Measurements from ENCODE around the gene POM121L2. TPM values are rescaled to one million over a fixed set of nuclear protein-coding genes. Genes with fewer than 3 reads are reported as not detected.

POM121L2 gene
- total and polyA plus RNA-seq, 2 donors from 2014 or later: not detected

GRCh38 chr6:27297484-27297856 lies 14.6 kb downstream of the POM121L2 start:
- TF ChIP-seq, protein P1, sequence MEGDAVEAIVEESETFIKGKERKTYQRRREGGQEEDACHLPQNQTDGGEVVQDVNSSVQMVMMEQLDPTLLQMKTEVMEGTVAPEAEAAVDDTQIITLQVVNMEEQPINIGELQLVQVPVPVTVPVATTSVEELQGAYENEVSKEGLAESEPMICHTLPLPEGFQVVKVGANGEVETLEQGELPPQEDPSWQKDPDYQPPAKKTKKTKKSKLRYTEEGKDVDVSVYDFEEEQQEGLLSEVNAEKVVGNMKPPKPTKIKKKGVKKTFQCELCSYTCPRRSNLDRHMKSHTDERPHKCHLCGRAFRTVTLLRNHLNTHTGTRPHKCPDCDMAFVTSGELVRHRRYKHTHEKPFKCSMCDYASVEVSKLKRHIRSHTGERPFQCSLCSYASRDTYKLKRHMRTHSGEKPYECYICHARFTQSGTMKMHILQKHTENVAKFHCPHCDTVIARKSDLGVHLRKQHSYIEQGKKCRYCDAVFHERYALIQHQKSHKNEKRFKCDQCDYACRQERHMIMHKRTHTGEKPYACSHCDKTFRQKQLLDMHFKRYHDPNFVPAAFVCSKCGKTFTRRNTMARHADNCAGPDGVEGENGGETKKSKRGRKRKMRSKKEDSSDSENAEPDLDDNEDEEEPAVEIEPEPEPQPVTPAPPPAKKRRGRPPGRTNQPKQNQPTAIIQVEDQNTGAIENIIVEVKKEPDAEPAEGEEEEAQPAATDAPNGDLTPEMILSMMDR (IDR thresholded peaks at IDR 0.05; ENCODE audit: borderline replicate concordance, extremely low read depth, insufficient read depth): no peak
- peaks cover 75% of the 10 kb centered on the region for H3K27me3 ChIP-seq (ENCODE audit: control insufficient read depth, insufficient read depth, low read length)

GRCh38 chr6:27296106-27296783 lies 15.8 kb downstream of the POM121L2 start:
- TF ChIP-seq, protein P1 (IDR thresholded peaks at IDR 0.05; ENCODE audit: borderline replicate concordance, extremely low read depth, insufficient read depth): no peak
- intact Hi-C loops (cut with DNase I): no loop called here
- FAIRE-seq (no peak), DNase-seq (peak in 3 of 5 donors; percentile 45 to 57 (median 48))
- H3K36me3 ChIP-seq (ENCODE audit: control insufficient read depth in 2 of 3, insufficient read depth in 3 of 3, low read length in 3 of 3): no peaks in the 10 kb centered on the region
- H3K27me3 ChIP-seq (ENCODE audit: control insufficient read depth, insufficient read depth, low read length): peaks cover 78% of the 10 kb centered on the region
- H3K4me1 ChIP-seq (ENCODE audit: control insufficient read depth in 2 of 3, insufficient read depth in 2 of 3, low read depth in 1 of 3, low read length in 3 of 3): no peaks in the 10 kb centered on the region
- no peak overlapping the region for H3K4me3 ChIP-seq (ENCODE audit: low read length in 3 of 3)
- peaks cover 0 to 14% (median 1%) of the 10 kb centered on the region in 3 donors for H3K9me3 ChIP-seq (ENCODE audit: control insufficient read depth in 2 of 3, insufficient read depth in 1 of 3, low read length in 3 of 3)
- H3K27ac ChIP-seq (ENCODE audit: low read depth in 2 of 2, low read length in 2 of 2): no peak overlapping the region
- no peak overlapping the region for H3K9ac ChIP-seq (ENCODE audit: low read length in 3 of 3)

More at GRCh38 chr6:27297484-27297856, 14.6 kb downstream of the POM121L2 start:
- DNase-seq: no peak
- FAIRE-seq: no peak
- H3K4me3 ChIP-seq (ENCODE audit: low read length in 3 of 3): no peak overlapping the region
- H3K9ac ChIP-seq (ENCODE audit: low read length in 3 of 3): no peak overlapping the region
- no peak overlapping the region for H3K27ac ChIP-seq (ENCODE audit: low read depth in 2 of 2, low read length in 2 of 2)
- intact Hi-C loops (cut with DNase I): no loop called here
- H3K36me3 ChIP-seq (ENCODE audit: control insufficient read depth in 2 of 3, insufficient read depth in 3 of 3, low read length in 3 of 3): no peaks in the 10 kb centered on the region
- peaks cover 0 to 9% (median 1%) of the 10 kb centered on the region in 3 donors for H3K9me3 ChIP-seq (ENCODE audit: control insufficient read depth in 2 of 3, insufficient read depth in 1 of 3, low read length in 3 of 3)
- no peaks in the 10 kb centered on the region for H3K4me1 ChIP-seq (ENCODE audit: control insufficient read depth in 2 of 3, insufficient read depth in 2 of 3, low read depth in 1 of 3, low read length in 3 of 3)

DNA sequence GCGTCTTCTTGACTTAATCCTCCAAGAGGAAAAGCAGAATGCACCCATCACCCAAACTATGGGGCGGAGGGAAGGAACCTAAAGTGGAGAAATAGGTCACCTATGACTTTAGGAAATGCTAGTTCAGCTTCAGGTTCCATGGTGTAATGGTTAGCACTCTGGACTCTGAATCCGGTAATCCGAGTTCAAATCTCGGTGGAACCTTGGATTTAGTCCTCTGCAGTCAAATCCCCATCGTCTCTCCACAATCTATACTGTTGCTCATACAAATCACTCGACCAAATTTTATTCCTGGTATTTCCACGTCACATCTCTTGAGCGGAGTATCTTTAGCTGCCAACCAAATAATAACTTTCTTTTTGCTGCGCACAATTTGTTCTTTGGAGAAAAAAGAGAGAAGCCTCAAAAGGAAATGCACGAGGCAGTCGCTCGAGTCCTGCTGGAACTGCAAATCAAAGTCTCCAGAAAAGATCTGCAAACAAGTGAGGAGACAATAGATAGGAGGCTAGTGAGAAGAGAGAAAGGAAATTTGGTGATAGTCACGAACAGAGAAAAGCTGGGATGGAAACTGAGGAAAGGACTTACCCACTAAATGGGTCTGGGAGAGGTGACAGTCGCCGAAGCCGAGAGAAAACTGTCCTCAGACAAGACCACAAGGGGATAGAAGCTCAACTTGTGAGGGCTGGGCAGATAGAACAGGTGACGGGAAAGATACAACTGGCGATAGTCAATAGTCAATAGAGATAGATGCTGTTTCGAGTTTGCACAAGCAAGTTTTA lies 16.6 kb downstream of the POM121L2 start:
- no peak for FAIRE-seq
- TF ChIP-seq, protein P1 (IDR thresholded peaks at IDR 0.05; ENCODE audit: borderline replicate concordance, extremely low read depth, insufficient read depth): no peak
- Histone ChIP-seq H3K4me1 (ENCODE audit: control insufficient read depth in 2 of 3, insufficient read depth in 2 of 3, low read depth in 1 of 3, low read length in 3 of 3) (no peaks in the 10 kb centered on the region), H3K27ac (ENCODE audit: low read depth in 2 of 2, low read length in 2 of 2) (no peak overlapping the region), H3K9me3 (ENCODE audit: control insufficient read depth in 2 of 3, insufficient read depth in 1 of 3, low read length in 3 of 3) (peaks cover 0 to 14% (median 1%) of the 10 kb centered on the region in 3 donors), H3K9ac (ENCODE audit: low read length in 3 of 3) (no peak overlapping the region), H3K4me3 (ENCODE audit: low read length in 3 of 3) (no peak overlapping the region), H3K27me3 (ENCODE audit: control insufficient read depth, insufficient read depth, low read length) (peaks cover 83% of the 10 kb centered on the region), H3K36me3 (ENCODE audit: control insufficient read depth in 2 of 3, insufficient read depth in 3 of 3, low read length in 3 of 3) (no peaks in the 10 kb centered on the region)
- intact Hi-C loops (cut with DNase I): no loop called here
- no peak for DNase-seq
